ENCODE measurements around the gene STC2. TPM values are rescaled to one million over a fixed set of nuclear protein-coding genes. Genes with fewer than 3 reads are reported as not detected.

STC2 gene
- total RNA-seq, 1 experiment from 2014 or later: 57.0 TPM

GRCh38 chr5:173355561-173355960 lies 27.3 kb upstream of the STC2 start (continued):
- TF ChIP-seq STAT6 (CRISPR knock-in tag; conservative IDR thresholded peaks at IDR 0.05; ENCODE audit: low read depth): no peak
- TF ChIP-seq FOXJ3 (CRISPR knock-in tag; IDR thresholded peaks at IDR 0.05; ENCODE audit: borderline replicate concordance): no peak
- no peak for TF ChIP-seq AFF4 (CRISPR knock-in tag; IDR thresholded peaks at IDR 0.05; ENCODE audit: borderline replicate concordance)
- TF ChIP-seq NFE2L1 (CRISPR knock-in tag; IDR thresholded peaks at IDR 0.05): no peak
- TF ChIP-seq OVOL2 (CRISPR knock-in tag; IDR thresholded peaks at IDR 0.05; ENCODE audit: borderline replicate concordance): no peak
- no peak for TF ChIP-seq ELF4 (CRISPR knock-in tag; IDR thresholded peaks at IDR 0.05; ENCODE audit: low read depth)
- no peak for TF ChIP-seq KAT7 (CRISPR knock-in tag; IDR thresholded peaks at IDR 0.05; ENCODE audit: borderline replicate concordance)
- TF ChIP-seq SP1 (CRISPR knock-in tag; conservative IDR thresholded peaks at IDR 0.05): no peak
- TF ChIP-seq SMAD4 (CRISPR knock-in tag; IDR thresholded peaks at IDR 0.05): no peak
- TF ChIP-seq EMX1 (CRISPR knock-in tag; IDR thresholded peaks at IDR 0.05): no peak
- TF ChIP-seq CDX4 (CRISPR knock-in tag; IDR thresholded peaks at IDR 0.05; ENCODE audit: borderline replicate concordance): no peak
- no peak for TF ChIP-seq IRF2 (CRISPR knock-in tag; IDR thresholded peaks at IDR 0.05; ENCODE audit: borderline replicate concordance, low read depth)
- TF ChIP-seq ZNF416 (CRISPR knock-in tag; IDR thresholded peaks at IDR 0.05): no peak

GRCh38 chr5:173354645-173355044 lies 26.4 kb upstream of the STC2 start:
- POLR2A ChIA-PET: no interaction called here
- no peak overlapping the region for H3K4me3 Mint-ChIP-seq
- H3K27ac Mint-ChIP-seq: no peak overlapping the region

More at GRCh38 chr5:173354645-173355044, 26.4 kb upstream of the STC2 start:
- TF ChIP-seq E2F5 (CRISPR knock-in tag; IDR thresholded peaks at IDR 0.05): no peak
- CTCF ChIA-PET: interaction anchor here (0.6 to 1.4 kb wide), 2 partner anchors 227 to 1259 kb away, joined by 3 to 6 read pairs; no protein-coding TSS in a partner anchor
- H3K27me3 Mint-ChIP-seq (ENCODE audit: low read depth): peaks cover 31% of the 10 kb centered on the region
- H3K36me3 Mint-ChIP-seq: no peaks in the 10 kb centered on the region
- peaks cover 6% of the 10 kb centered on the region for H3K9me3 Mint-ChIP-seq
- DNase-seq (ENCODE audit: low spot score) (no peak), ATAC-seq (peak; percentile 91)
- H3K4me1 Mint-ChIP-seq: peaks cover 13% of the 10 kb centered on the region

Measured in WTC11 (cell line).